HCT116 (cell line): ENCODE measurements around the gene TEX10. TPM values are rescaled to one million over a fixed set of nuclear protein-coding genes. Genes with fewer than 3 reads are reported as not detected.

Experiments
- ATAC-seq: fragments of 200-7000 bp; cut with Tn5 transposase; 2 replicates; pipeline ENCODE4 v1.9.1; 2020; ENCODE audit warnings: mild to moderate bottlenecking, moderate library complexity
- BruUV-seq: library from RNA; stranded (reverse); fragments of 400-500 nt; replicated peaks from 2 replicates; lab custom pipeline; 2021; lab: Mats Ljungman, UMichigan
- CTCF ChIA-PET: fragments of 300-600 bp; sonication (Branson Sonifier 250); formaldehyde crosslinking; loops from one replicate; lab custom pipeline; 2021; ENCODE audit warnings: antibody characterized with exemption; lab: Charles Lee
- POLR2A ChIA-PET: fragments of 300-600, 350-600 bp; sonication (Branson Sonifier 250); formaldehyde crosslinking; loops from one replicate; lab custom pipeline; 2021; ENCODE audit warnings: antibody characterized with exemption; lab: Charles Lee
- RAD21 ChIA-PET, 2 experiments: fragments of 300-600 bp; sonication (Branson Sonifier 250); formaldehyde crosslinking; loops; one replicate each; lab custom pipeline; 2023; ENCODE audit warnings: low total read pairs in 2 of 2; ENCODE audit not compliant: uncharacterized antibody in 2 of 2, unreplicated experiment in 2 of 2, low non-redundant PET in 1 of 2; lab: Charles Lee
- DNase-seq: peaks from one replicate; pipeline ENCODE4 v3.0.0-alpha.2; 2010; ENCODE audit warnings: low read depth, low spot score
- H2AFZ ChIP-seq: fragments of 200-600 bp; shearing (Covaris generic), sonication (generic); 2 replicates; pipeline ENCODE4 v1.6.1; 2017; ENCODE audit warnings: low read depth, mixed run types, mixed read lengths, antibody characterized with exemption, low read length; ENCODE audit not compliant: poor library complexity, severe bottlenecking
- H3K27ac ChIP-seq: 2 replicates; pipeline ENCODE4 v1.5.1; 2012; ENCODE audit warnings: low read depth, low read length
- H3K27me3 ChIP-seq: fragments of 200-600 bp; sonication (generic); 2 replicates; pipeline ENCODE4 v1.6.1; 2016; ENCODE audit warnings: mixed run types, low read length, mixed read lengths; ENCODE audit not compliant: insufficient read depth
- H3K36me3 ChIP-seq, 2 experiments: fragments of 200-500 bp in 1 of 2; fragments of 200-600 bp in 1 of 2; sonication (Bioruptor generic) in 1 of 2; sonication (generic) in 1 of 2; 2 replicates each; pipeline versions ENCODE4 v1.5.1 to v1.6.1; 2014 to 2016; ENCODE audit warnings: low read length in 2 of 2, inconsistent platforms in 1 of 2, mixed read lengths in 1 of 2, mixed run types in 1 of 2; ENCODE audit not compliant: insufficient read depth in 2 of 2, control insufficient read depth in 1 of 2
- H3K4me1 ChIP-seq, 2 experiments: fragments of 200-600 bp in 1 of 2; sonication (generic) in 1 of 2; 2 replicates each; pipeline versions ENCODE4 v1.5.1 to v1.6.1; 2012 to 2017; ENCODE audit warnings: low read length in 2 of 2, inconsistent platforms in 1 of 2, mild to moderate bottlenecking in 1 of 2, mixed read lengths in 1 of 2, mixed run types in 1 of 2, moderate library complexity in 1 of 2; ENCODE audit not compliant: insufficient read depth in 2 of 2, control insufficient read depth in 1 of 2
- H3K4me2 ChIP-seq: fragments of 200-600 bp; sonication (generic); 2 replicates; pipeline ENCODE4 v1.6.1; 2017; ENCODE audit warnings: mixed run types, low read length, mixed read lengths
- H3K4me3 ChIP-seq, 2 experiments: fragments of 200-600 bp in 1 of 2; sonication (generic) in 1 of 2; replicated peaks in 1 of 2; 2 replicates each; pipeline ENCODE4 v1.5.1; 2011 to 2016; ENCODE audit warnings: low read length in 2 of 2, control low read depth in 1 of 2, low read depth in 1 of 2, mild to moderate bottlenecking in 1 of 2, mixed read lengths in 1 of 2, mixed run types in 1 of 2
- H3K79me2 ChIP-seq: fragments of 200-600 bp; sonication (generic); 2 replicates; pipeline ENCODE4 v1.6.1; 2017; ENCODE audit warnings: mild to moderate bottlenecking, mixed run types, low read length, moderate library complexity, mixed read lengths; ENCODE audit not compliant: insufficient read depth
- H3K9ac ChIP-seq: fragments of 200-600 bp; sonication (generic); 2 replicates; pipeline ENCODE4 v1.6.1; 2016; ENCODE audit warnings: low read length, mixed read lengths
- H3K9me2 ChIP-seq: fragments of 200-600 bp; sonication (generic), shearing (Covaris generic); 2 replicates; pipeline ENCODE4 v1.6.1; 2017; ENCODE audit warnings: mixed run types, mild to moderate bottlenecking, moderate library complexity; ENCODE audit not compliant: insufficient read depth
- H3K9me3 ChIP-seq, 2 experiments: fragments of 200-500 bp in 1 of 2; fragments of 200-600 bp in 1 of 2; sonication (Bioruptor generic) in 1 of 2; sonication (generic) in 1 of 2; 2 replicates each; pipeline ENCODE4 v1.6.1; 2014 to 2017; ENCODE audit warnings: low read length in 2 of 2, mixed read lengths in 2 of 2, inconsistent platforms in 1 of 2, low read depth in 1 of 2, mild to moderate bottlenecking in 1 of 2, mixed run types in 1 of 2, moderate library complexity in 1 of 2; ENCODE audit not compliant: control insufficient read depth in 1 of 2, insufficient read depth in 1 of 2
- H4K20me1 ChIP-seq: fragments of 200-600 bp; sonication (generic), shearing (Covaris generic); 2 replicates; pipeline ENCODE4 v1.6.1; 2017; ENCODE audit warnings: mixed run types, mild to moderate bottlenecking, moderate library complexity; ENCODE audit not compliant: insufficient read depth
- CEBPB ChIP-seq: IDR thresholded peaks from 2 replicates; pipeline ENCODE4 v1.6.1; 2012; ENCODE audit warnings: low read depth
- EGR1 ChIP-seq: IDR thresholded peaks from 2 replicates; pipeline ENCODE4 v1.6.1; 2012; ENCODE audit warnings: low read depth
- EZH2 ChIP-seq: fragments of 200-600 bp; sonication (generic); IDR thresholded peaks from 2 replicates; pipeline ENCODE4 v1.6.1; 2017; ENCODE audit warnings: antibody characterized with exemption, mixed run types
- EZH2phosphoT487 ChIP-seq: fragments of 200-600 bp; IDR thresholded peaks from 2 replicates; pipeline ENCODE4 v1.6.1; 2018; ENCODE audit warnings: antibody characterized with exemption, borderline replicate concordance
- FOSL1 ChIP-seq: IDR thresholded peaks from 2 replicates; pipeline ENCODE4 v1.6.1; 2012; ENCODE audit warnings: low read depth
- MAX ChIP-seq: IDR thresholded peaks from 2 replicates; pipeline ENCODE4 v1.6.1; 2012
- REST ChIP-seq: IDR thresholded peaks from 2 replicates; pipeline ENCODE4 v1.6.1; 2012; ENCODE audit warnings: low read depth
- SP1 ChIP-seq: IDR thresholded peaks from 2 replicates; pipeline ENCODE4 v1.6.1; 2012; ENCODE audit warnings: low read depth
- TCF7L2 ChIP-seq: IDR thresholded peaks from 2 replicates; pipeline ENCODE4 v1.7.0; 2011; ENCODE audit warnings: borderline replicate concordance, inconsistent platforms; ENCODE audit not compliant: insufficient read depth, insufficient read length; ENCODE audit errors: extremely low read depth
- YY1 ChIP-seq: IDR thresholded peaks from 2 replicates; pipeline ENCODE4 v1.6.1; 2011; ENCODE audit warnings: low read length, low read depth, moderate library complexity, mild to moderate bottlenecking; ENCODE audit not compliant: insufficient replicate concordance; ENCODE audit errors: extremely low read depth
- ZBTB33 ChIP-seq: IDR thresholded peaks from 2 replicates; pipeline ENCODE4 v1.6.1; 2011; ENCODE audit warnings: mild to moderate bottlenecking, low read length, moderate library complexity; ENCODE audit not compliant: insufficient replicate concordance; ENCODE audit errors: extremely low read depth
- intact Hi-C: fragments of 100-400 bp; cut with micrococcal nuclease; formaldehyde crosslinking; loops from 2 replicates; pipeline ENCODE4 v1.10.0; 2022
- total RNA-seq: library from RNA; stranded (reverse); gene quantifications from one replicate; pipeline ENCODE4 v1.2.1, GENCODE V29; 2021; ENCODE audit not compliant: unreplicated experiment

TEX10 gene
- total RNA-seq, 1 experiment from 2014 or later = 53.0 TPM

- no peaks in the 10 kb centered on the region for H3K9me2 ChIP-seq
Measured at GRCh38 chr9:100269656-100270055, 83.1 kb downstream of the TEX10 start.

GRCh38 chr9:100268271-100268670 is 84.5 kb downstream of the TEX10 start:
- no peak for ATAC-seq
- POLR2A ChIA-PET = no interaction called here
- RAD21 ChIA-PET = no interaction called here

More at GRCh38 chr9:100269656-100270055, 83.1 kb downstream of the TEX10 start:
- BruUV-seq = no TSS peak
- Histone ChIP-seq H4K20me1 (no peaks in the 10 kb centered on the region), H3K4me3 (no peak overlapping the region), H3K36me3 (no peaks in the 10 kb centered on the region), H3K4me2 (no peak overlapping the region), H3K4me1 (no peaks in the 10 kb centered on the region), H2AFZ (no peak overlapping the region), H3K27ac (no peak overlapping the region), H3K9me3 (no peaks in the 10 kb centered on the region), H3K27me3 (no peaks in the 10 kb centered on the region), H3K79me2 (no peaks in the 10 kb centered on the region), H3K9ac (no peak overlapping the region)
- no peak for TF ChIP-seq SP1
- TF ChIP-seq YY1 = no peak
- intact Hi-C loops = no loop called here
- ChIA-PET CTCF (no interaction called here), RAD21 (no interaction called here), POLR2A (no interaction called here)
- no peak for ATAC-seq
- DNase-seq = no peak

More at GRCh38 chr9:100268271-100268670, 84.5 kb downstream of the TEX10 start:
- Histone ChIP-seq H3K4me2 (no peak overlapping the region), H3K9ac (no peak overlapping the region), H4K20me1 (0 out of 2 replicates have a peak, but pooled peaks cover 2% of the 10 kb centered on the region), H3K4me1 (no peaks in the 10 kb centered on the region), H2AFZ (no peak overlapping the region), H3K36me3 (no peaks in the 10 kb centered on the region), H3K9me2 (no peaks in the 10 kb centered on the region), H3K27ac (no peak overlapping the region), H3K79me2 (no peaks in the 10 kb centered on the region), H3K9me3 (no peaks in the 10 kb centered on the region), H3K27me3 (no peaks in the 10 kb centered on the region), H3K4me3 (no peak overlapping the region)
- CTCF ChIA-PET = no interaction called here
- no peak for DNase-seq
- TF ChIP-seq MAX (no peak), REST (no peak), YY1 (no peak), ZBTB33 (no peak), FOSL1 (no peak), EZH2 (no peak), TCF7L2 (no peak), EGR1 (no peak), SP1 (no peak), CEBPB (no peak), EZH2phosphoT487 (no peak)
- intact Hi-C loops = no loop called here
- no TSS peak for BruUV-seq
